GM12875 (cell line): ENCODE results near the gene UFC1.
A peak's percentile ranks its signal among the peaks of the same experiment; 100 is the strongest.

Experiments
- H3K4me3 ChIP-seq: one replicate; pipeline ENCODE4 v1.5.1; 2011; ENCODE audit warnings: low read depth, low read length, control low read depth
- CTCF ChIP-seq: IDR thresholded peaks from 2 replicates; pipeline ENCODE4 v1.5.1; 2011; ENCODE audit warnings: low read depth, mild to moderate bottlenecking, control low read depth, inconsistent platforms, low read length, moderate library complexity, borderline replicate concordance; ENCODE audit not compliant: insufficient read depth

The UFC1 gene

GRCh38 chr1:161138431-161138830 is 15.3 kb upstream of the UFC1 start:
- no peak for TF ChIP-seq CTCF
- H3K4me3 ChIP-seq, result no peak overlapping the region

GRCh38 chr1:161139766-161140165 is 14.0 kb upstream of the UFC1 start:
- peak; percentile 10; the same call in 1 of the 2 replicates for TF ChIP-seq CTCF

GRCh38 chr1:161140755-161141400 is 12.9 kb upstream of the UFC1 start:
- no peak for TF ChIP-seq CTCF
- no peak overlapping the region for H3K4me3 ChIP-seq

More at GRCh38 chr1:161139766-161140165, 14.0 kb upstream of the UFC1 start:
- no peak overlapping the region for H3K4me3 ChIP-seq

GRCh38 chr1:161145832-161146231 is 7.9 kb upstream of the UFC1 start:
- no peak overlapping the region for H3K4me3 ChIP-seq
- no peak for TF ChIP-seq CTCF

GRCh38 chr1:161153176-161153575 is 602 bp upstream of the UFC1 start:
- H3K4me3 ChIP-seq, result peak overlapping the region; percentile 57
- TF ChIP-seq CTCF, result no peak

- no peak overlapping the region for H3K4me3 ChIP-seq
- TF ChIP-seq CTCF, result no peak
These were observed 4.1 kb downstream of the UFC1 start for GRCh38 chr1:161157867-161158266.

- no peak overlapping the region for H3K4me3 ChIP-seq
- TF ChIP-seq CTCF, result no peak
These were observed 4.7 kb downstream of the UFC1 start for GRCh38 chr1:161158316-161159010.
